Neural progenitor cell (in vitro differentiated cells): ENCODE results near the gene ZNF552. TPM values are rescaled to one million over a fixed set of nuclear protein-coding genes. Genes with fewer than 3 reads are reported as not detected.

Experiments used
- DNase-seq: peaks from one replicate; pipeline ENCODE4 v3.0.0-alpha.2; 2016; ENCODE audit warnings: low spot score
- H2AFZ ChIP-seq: fragments of 200-600 bp; sonication (generic); replicated peaks from 2 replicates; pipeline ENCODE4 v1.6.1; 2016; ENCODE audit warnings: antibody characterized with exemption
- H3F3A ChIP-seq: fragments of 200-600 bp; sonication (generic); 2 replicates; pipeline ENCODE4 v1.6.1; 2016; ENCODE audit warnings: antibody characterized with exemption, low read depth
- H3K27ac ChIP-seq: fragments of 200-600 bp; sonication (generic); 2 replicates; pipeline ENCODE4 v1.5.1; 2016; ENCODE audit warnings: mild to moderate bottlenecking
- H3K27me3 ChIP-seq: fragments of 200-600 bp; sonication (generic); 2 replicates; pipeline ENCODE4 v1.6.1; 2016; ENCODE audit warnings: mild to moderate bottlenecking, moderate library complexity
- H3K36me3 ChIP-seq: fragments of 200-600 bp; sonication (generic); 2 replicates; pipeline ENCODE4 v1.5.1; 2016
- H3K4me1 ChIP-seq: fragments of 200-600 bp; sonication (generic); 2 replicates; pipeline ENCODE4 v1.6.1; 2016; ENCODE audit warnings: mixed run types
- H3K4me2 ChIP-seq: fragments of 200-600 bp; sonication (generic); 2 replicates; pipeline ENCODE4 v1.6.1; 2016
- H3K4me3 ChIP-seq: fragments of 200-600 bp; sonication (generic); 2 replicates; pipeline ENCODE4 v1.5.1; 2016
- H3K79me2 ChIP-seq: fragments of 200-600 bp; sonication (generic); 2 replicates; pipeline ENCODE4 v1.6.1; 2016; ENCODE audit warnings: low read depth
- H3K9ac ChIP-seq: fragments of 200-600 bp; sonication (generic); 2 replicates; pipeline ENCODE4 v1.6.1; 2016
- H3K9me3 ChIP-seq: fragments of 200-600 bp; sonication (generic); 2 replicates; pipeline ENCODE4 v1.5.1; 2016; ENCODE audit warnings: low read depth
- H4K20me1 ChIP-seq: fragments of 200-600 bp; sonication (generic); 2 replicates; pipeline ENCODE4 v1.6.1; 2016; ENCODE audit warnings: low read depth
- H3K27ac Mint-ChIP-seq: 3 replicates; pipeline ENCODE4 v1.8.0; 2021; ENCODE audit warnings: mixed read lengths
- H3K27me3 Mint-ChIP-seq: 2 replicates; pipeline ENCODE4 v1.8.0; 2022; ENCODE audit warnings: low read depth, mild to moderate bottlenecking, inconsistent platforms, moderate library complexity, mixed read lengths; ENCODE audit not compliant: insufficient read depth
- H3K36me3 Mint-ChIP-seq: 3 replicates; pipeline ENCODE4 v1.8.0; 2021; ENCODE audit warnings: mixed read lengths
- H3K4me1 Mint-ChIP-seq: 3 replicates; pipeline ENCODE4 v1.8.0; 2021; ENCODE audit warnings: mixed read lengths
- H3K4me3 Mint-ChIP-seq: 3 replicates; pipeline ENCODE4 v1.8.0; 2021; ENCODE audit warnings: mild to moderate bottlenecking, moderate library complexity, mixed read lengths
- H3K9me3 Mint-ChIP-seq: 3 replicates; pipeline ENCODE4 v1.8.0; 2020; ENCODE audit warnings: mixed read lengths
- CTCF ChIP-seq: fragments of 200-600 bp; sonication (generic); IDR thresholded peaks from 2 replicates; pipeline ENCODE4 v1.5.1; 2017; ENCODE audit warnings: antibody characterized with exemption, mild to moderate bottlenecking
- EZH2 ChIP-seq: fragments of 200-600 bp; sonication (generic); IDR thresholded peaks from 2 replicates; pipeline ENCODE4 v1.6.1; 2017; ENCODE audit warnings: antibody characterized with exemption, mild to moderate bottlenecking, moderate library complexity
- EZH2phosphoT487 ChIP-seq: fragments of 200-600 bp; sonication (generic); IDR thresholded peaks from 2 replicates; pipeline ENCODE4 v1.6.1; 2017; ENCODE audit warnings: antibody characterized with exemption
- total RNA-seq: library from RNA; depleted of rRNA; stranded (reverse); fragments of >200 nt; gene quantifications from 2 replicates; pipeline ENCODE4 v1.2.3, GENCODE V29; 2015; ENCODE audit warnings: low replicate concordance

Gene ZNF552
- total RNA-seq, 1 donor from 2014 or later: 5.5 TPM

GRCh38 chr19:57820599-57820998, 5.9 kb upstream of the ZNF552 start:
- no peak overlapping the region for H2AFZ ChIP-seq
- peaks cover 10% of the 10 kb centered on the region for H4K20me1 ChIP-seq
- Mint-ChIP-seq H3K27me3 (no peaks in the 10 kb centered on the region), H3K4me3 (peak overlapping the region; percentile 96), H3K4me1 (peaks cover 20% of the 10 kb centered on the region), H3K27ac (no peak overlapping the region), H3K36me3 (peaks cover 33% of the 10 kb centered on the region), H3K9me3 (no peaks in the 10 kb centered on the region)
- H3K79me2 ChIP-seq: peaks cover 62% of the 10 kb centered on the region
- H3K27me3 ChIP-seq: no peaks in the 10 kb centered on the region
- H3K4me3 ChIP-seq: peak overlapping the region; percentile 83
- peak overlapping the region; percentile 86 for H3K9ac ChIP-seq
- H3K4me1 ChIP-seq: peaks cover 6% of the 10 kb centered on the region
- H3F3A ChIP-seq: peaks cover 11% of the 10 kb centered on the region
- no peak for TF ChIP-seq EZH2phosphoT487
- H3K9me3 ChIP-seq: no peaks in the 10 kb centered on the region
- DNase-seq: no peak
- H3K36me3 ChIP-seq: no peaks in the 10 kb centered on the region
- H3K27ac ChIP-seq: no peak overlapping the region
- H3K4me2 ChIP-seq: peak overlapping the region; percentile 94

GRCh38 chr19:57819475-57820148, 4.9 kb upstream of the ZNF552 start:
- H3K4me3 ChIP-seq: peak overlapping the region; percentile 83
- H3K36me3 Mint-ChIP-seq: peaks cover 28% of the 10 kb centered on the region
- DNase-seq: peak; percentile 93
- no peaks in the 10 kb centered on the region for H3K9me3 Mint-ChIP-seq
- peaks cover 52% of the 10 kb centered on the region for H3K79me2 ChIP-seq
- peak overlapping the region; percentile 94 for H3K4me2 ChIP-seq
- peaks cover 6% of the 10 kb centered on the region for H3K4me1 ChIP-seq
- no peaks in the 10 kb centered on the region for H3K27me3 Mint-ChIP-seq
- peak overlapping the region; percentile 86 for H3K9ac ChIP-seq
- H3K36me3 ChIP-seq: no peaks in the 10 kb centered on the region
- H3K27ac Mint-ChIP-seq: peak overlapping the region; percentile 91
- peaks cover 27% of the 10 kb centered on the region for H3K4me1 Mint-ChIP-seq
- TF ChIP-seq CTCF: peak; percentile 29
- TF ChIP-seq EZH2: no peak
- no peak overlapping the region for H3K27ac ChIP-seq
- no peaks in the 10 kb centered on the region for H3K27me3 ChIP-seq
- peaks cover 11% of the 10 kb centered on the region for H3F3A ChIP-seq
- H4K20me1 ChIP-seq: peaks cover 10% of the 10 kb centered on the region
- no peaks in the 10 kb centered on the region for H3K9me3 ChIP-seq
- H2AFZ ChIP-seq: no peak overlapping the region
- H3K4me3 Mint-ChIP-seq: peak overlapping the region; percentile 96

GRCh38 chr19:57818378-57818777, 3.7 kb upstream of the ZNF552 start:
- H3K27me3 Mint-ChIP-seq: no peaks in the 10 kb centered on the region
- Histone ChIP-seq H3F3A (peaks cover 11% of the 10 kb centered on the region), H3K27ac (no peak overlapping the region), H3K9me3 (no peaks in the 10 kb centered on the region), H3K36me3 (no peaks in the 10 kb centered on the region), H2AFZ (no peak overlapping the region), H3K27me3 (no peaks in the 10 kb centered on the region), H3K4me2 (peak overlapping the region; percentile 94), H3K4me1 (peaks cover 6% of the 10 kb centered on the region), H3K4me3 (no peak overlapping the region), H3K9ac (no peak overlapping the region), H4K20me1 (peaks cover 15% of the 10 kb centered on the region), H3K79me2 (peaks cover 51% of the 10 kb centered on the region)
- H3K9me3 Mint-ChIP-seq: no peaks in the 10 kb centered on the region
- peak overlapping the region; percentile 96 for H3K4me3 Mint-ChIP-seq
- no peak overlapping the region for H3K27ac Mint-ChIP-seq
- TF ChIP-seq CTCF (no peak), EZH2 (no peak), EZH2phosphoT487 (no peak)
- peaks cover 33% of the 10 kb centered on the region for H3K4me1 Mint-ChIP-seq
- DNase-seq: no peak
- peaks cover 21% of the 10 kb centered on the region for H3K36me3 Mint-ChIP-seq

- Histone ChIP-seq H4K20me1 (peaks cover 11% of the 10 kb centered on the region), H3K27me3 (no peaks in the 10 kb centered on the region), H3K27ac (no peak overlapping the region), H3F3A (peaks cover 11% of the 10 kb centered on the region), H3K4me3 (no peak overlapping the region), H3K4me2 (no peak overlapping the region), H2AFZ (no peak overlapping the region), H3K4me1 (peaks cover 6% of the 10 kb centered on the region), H3K79me2 (peaks cover 49% of the 10 kb centered on the region), H3K9ac (no peak overlapping the region), H3K36me3 (no peaks in the 10 kb centered on the region), H3K9me3 (no peaks in the 10 kb centered on the region)
- H3K27ac Mint-ChIP-seq: no peak overlapping the region
- H3K4me3 Mint-ChIP-seq: peak overlapping the region; percentile 96
- no peaks in the 10 kb centered on the region for H3K27me3 Mint-ChIP-seq
- H3K9me3 Mint-ChIP-seq: no peaks in the 10 kb centered on the region
- H3K4me1 Mint-ChIP-seq: peaks cover 35% of the 10 kb centered on the region
- TF ChIP-seq EZH2phosphoT487 (no peak), EZH2 (no peak), CTCF (no peak)
- no peak for DNase-seq
- peaks cover 19% of the 10 kb centered on the region for H3K36me3 Mint-ChIP-seq
These were observed 3.3 kb upstream of the ZNF552 start for GRCh38 chr19:57817976-57818375.
